NCI-H748 treated with DMSO at 0.1 percent for 48 hours (cell line): ENCODE data around the gene MAPK6.
"Not testable (repeated sequence)": the region's sequence is repeated elsewhere in the genome, so short reads cannot be mapped to it uniquely, and the experiment has no call there.

ENCODE experiments used
- DNase-seq: peaks from one replicate; lab custom pipeline; 2025; lab: John Stamatoyannopoulos, UW

The MAPK6 gene

DNA sequence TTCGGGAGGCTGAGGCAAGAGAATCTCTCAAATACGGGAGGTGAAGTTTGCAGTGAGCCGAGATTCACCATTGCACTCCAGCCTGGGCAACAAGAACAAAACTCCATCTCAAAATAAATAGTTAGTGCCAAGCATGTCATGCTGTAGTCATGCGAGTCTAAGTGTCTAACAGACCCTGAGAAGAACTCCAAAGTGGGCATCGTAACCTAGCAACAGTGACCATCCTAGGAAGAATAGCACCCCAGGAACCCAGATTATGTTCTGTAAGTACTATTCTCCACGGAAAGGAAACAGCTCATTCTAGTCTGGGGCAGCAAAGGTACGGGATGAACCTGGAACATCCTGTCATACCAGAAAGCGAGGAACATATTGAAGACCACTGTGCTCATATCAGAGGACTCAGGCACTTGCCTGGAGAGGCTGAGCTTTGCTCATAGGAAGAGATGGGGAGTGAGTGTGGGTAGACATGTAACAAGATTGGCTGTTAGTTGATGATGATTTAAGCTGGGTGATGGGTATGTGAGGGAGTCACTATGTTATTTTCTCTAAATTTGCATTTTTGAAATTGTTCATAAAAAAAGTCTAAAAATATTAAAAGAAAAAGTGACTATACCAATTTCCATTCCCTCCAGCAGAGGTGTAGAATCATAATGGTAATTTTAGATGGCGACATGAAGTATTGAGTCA is 61.8 kb downstream of the MAPK6 start:
- DNase-seq: no peak

DNA sequence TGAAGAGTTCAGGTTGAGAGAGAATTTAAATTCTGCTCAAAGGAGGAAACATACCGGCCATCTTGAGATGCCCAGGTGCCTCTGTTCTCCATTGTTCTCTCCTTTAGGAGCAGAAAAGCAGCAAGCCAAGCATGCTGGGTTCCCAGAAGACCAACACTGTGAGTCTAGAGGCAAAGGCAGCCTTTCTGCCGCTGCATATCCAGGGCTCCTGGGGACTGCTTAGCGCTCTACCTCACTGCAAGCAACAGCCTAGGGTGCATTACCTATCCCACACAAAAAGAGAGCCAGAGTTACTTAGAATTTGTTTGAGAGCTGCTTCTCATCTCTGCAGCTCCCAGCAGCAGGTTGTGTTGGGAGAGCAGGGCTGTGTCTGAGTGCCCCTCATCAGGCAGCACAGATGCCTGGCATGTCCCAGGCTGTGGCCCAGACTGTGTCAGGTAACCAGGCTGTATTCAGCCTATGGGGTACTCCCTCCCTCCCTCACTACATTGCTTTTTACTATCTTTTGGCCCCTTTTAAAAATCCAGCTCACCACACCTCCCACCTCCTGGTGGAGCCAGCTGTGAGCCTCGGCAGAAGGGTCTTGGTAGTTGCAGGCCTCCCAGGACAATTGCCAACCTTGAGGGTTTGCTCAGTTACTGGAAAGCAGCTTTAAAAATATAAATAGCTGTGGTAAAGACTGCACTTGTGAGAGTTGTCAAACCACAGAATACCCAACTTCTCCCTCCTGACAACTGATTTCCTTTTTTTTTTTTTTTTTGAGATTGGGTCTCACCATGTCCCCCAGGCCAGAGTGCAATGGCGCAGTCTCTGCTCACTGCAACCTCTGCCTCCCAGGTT is 63.4 kb downstream of the MAPK6 start:
- no peak for DNase-seq

DNA sequence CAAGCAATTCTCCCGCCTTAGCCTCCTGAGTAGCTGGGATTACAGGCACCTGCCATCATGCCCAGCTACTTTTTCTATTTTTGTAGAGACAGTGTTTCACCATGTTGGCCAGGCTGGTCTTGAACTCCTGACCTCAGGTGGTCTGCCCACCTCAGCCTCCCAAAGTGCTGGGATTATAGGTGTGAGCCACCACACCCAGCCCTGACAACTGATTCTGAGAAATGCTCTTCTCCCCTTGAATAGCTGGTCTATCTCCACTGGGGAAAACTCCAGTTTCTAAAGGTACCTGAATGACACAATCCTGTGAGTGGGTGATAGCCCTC is 64.0 kb downstream of the MAPK6 start:
- not testable (repeated sequence) for DNase-seq

DNA sequence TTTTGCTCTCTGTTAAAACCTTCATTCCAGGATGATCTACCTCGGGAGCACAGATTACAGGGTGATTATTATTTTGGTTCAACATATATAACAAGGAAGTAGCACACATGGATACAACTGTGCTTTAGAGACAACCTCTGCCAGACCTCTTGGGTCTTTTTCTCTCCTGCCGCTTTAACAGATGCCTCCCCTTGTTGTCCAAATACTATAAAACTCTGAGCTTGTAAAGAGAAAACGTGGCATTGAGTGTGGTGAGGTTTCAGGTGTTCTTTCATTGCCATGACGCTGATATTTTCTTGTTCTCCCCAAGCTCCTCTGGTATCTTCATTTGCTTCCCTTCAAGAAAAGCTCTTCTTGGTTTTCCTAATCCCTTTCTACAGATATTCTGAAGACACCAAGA is 64.6 kb downstream of the MAPK6 start:
- DNase-seq: no peak

DNA sequence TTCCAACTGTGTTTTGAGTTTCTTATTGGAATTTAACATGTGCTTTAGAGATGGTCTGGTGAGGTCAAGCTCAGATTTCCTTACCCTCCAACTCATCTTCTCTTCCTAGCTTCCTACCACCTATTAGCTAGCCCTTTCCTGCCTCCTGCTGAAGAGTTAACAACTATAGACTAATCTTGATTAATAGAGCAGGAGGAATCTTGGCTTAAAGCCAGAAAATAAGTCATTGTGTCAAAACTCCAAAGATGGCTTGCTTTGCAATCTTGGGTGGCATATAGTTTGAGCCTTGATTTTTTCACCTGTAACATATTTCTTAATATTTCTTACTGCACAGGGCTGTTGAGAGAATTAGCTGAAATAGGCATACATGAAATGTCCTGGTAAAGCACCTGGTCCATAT is 66.3 kb downstream of the MAPK6 start:
- DNase-seq: no peak

DNA sequence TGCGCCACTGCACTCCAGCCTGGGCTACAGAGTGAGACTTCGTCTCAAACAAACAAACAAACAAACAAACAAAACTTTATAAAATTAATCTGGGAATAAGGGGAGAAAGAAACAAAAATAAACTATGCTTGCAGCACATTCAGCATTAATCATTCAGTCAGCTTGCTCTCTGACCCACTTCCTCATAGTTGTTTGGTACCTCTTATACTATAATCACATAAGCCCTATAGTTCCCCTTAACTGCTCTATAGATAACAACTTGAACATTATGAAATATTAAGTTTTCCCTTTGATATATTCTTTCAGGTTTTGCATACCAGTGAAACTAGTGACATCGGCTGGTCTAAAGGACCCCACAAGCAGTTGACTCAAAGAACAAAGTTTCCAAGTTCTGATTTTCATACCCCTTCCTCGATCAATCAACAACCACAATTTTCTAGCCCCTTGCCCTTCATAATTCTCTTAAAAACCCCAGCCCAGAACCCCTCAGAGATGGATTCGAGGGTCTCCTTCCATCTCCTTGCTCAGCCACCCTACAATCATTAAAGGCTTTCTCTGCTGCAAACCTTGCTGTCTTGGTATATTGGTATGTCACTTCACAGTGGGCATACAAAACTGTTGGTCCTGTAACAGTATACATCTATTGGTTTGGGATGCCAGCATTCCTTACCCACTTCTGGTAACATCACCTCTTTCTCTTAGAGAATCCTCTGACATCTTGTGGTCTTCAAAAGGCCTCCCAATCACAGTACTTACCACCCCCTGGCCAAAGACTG is 67.2 kb downstream of the MAPK6 start:
- no peak for DNase-seq

DNA sequence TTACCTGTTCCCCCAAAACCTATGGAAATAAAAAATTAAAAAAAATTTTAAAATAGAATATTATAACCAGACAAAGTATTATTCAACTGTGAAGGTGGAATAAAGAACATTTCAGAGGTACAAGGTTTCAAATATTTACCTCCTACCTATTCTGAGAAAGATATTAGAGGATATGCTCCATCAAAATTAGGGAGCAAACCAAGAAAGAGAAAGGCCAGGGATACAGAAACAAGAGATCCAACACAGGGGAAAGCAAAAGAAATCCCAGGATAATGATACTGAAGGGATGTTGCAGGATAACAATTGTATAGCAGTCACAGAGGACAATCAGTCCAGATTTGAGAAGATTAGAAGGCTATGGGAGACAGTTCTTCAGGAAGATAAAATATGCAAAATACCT is 71.2 kb downstream of the MAPK6 start:
- DNase-seq: no peak

DNA sequence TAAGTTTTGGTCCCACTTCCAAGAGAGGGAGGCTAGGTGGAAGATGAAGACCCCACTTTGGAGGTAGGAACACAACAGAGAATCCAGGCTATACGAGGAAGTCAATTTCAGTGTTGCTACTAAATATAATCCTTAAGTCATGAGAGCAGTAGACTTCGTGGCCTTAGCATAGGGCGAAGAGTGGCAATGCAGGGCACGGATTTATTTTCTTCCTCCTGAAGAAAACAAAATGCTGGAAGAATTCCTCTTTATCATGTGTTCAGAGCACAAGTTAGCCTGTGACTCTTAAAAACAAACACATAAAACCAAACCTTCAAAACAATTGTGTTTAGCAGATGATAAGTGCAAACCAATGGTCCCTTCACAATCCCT is 74.1 kb downstream of the MAPK6 start:
- DNase-seq: no peak

DNA sequence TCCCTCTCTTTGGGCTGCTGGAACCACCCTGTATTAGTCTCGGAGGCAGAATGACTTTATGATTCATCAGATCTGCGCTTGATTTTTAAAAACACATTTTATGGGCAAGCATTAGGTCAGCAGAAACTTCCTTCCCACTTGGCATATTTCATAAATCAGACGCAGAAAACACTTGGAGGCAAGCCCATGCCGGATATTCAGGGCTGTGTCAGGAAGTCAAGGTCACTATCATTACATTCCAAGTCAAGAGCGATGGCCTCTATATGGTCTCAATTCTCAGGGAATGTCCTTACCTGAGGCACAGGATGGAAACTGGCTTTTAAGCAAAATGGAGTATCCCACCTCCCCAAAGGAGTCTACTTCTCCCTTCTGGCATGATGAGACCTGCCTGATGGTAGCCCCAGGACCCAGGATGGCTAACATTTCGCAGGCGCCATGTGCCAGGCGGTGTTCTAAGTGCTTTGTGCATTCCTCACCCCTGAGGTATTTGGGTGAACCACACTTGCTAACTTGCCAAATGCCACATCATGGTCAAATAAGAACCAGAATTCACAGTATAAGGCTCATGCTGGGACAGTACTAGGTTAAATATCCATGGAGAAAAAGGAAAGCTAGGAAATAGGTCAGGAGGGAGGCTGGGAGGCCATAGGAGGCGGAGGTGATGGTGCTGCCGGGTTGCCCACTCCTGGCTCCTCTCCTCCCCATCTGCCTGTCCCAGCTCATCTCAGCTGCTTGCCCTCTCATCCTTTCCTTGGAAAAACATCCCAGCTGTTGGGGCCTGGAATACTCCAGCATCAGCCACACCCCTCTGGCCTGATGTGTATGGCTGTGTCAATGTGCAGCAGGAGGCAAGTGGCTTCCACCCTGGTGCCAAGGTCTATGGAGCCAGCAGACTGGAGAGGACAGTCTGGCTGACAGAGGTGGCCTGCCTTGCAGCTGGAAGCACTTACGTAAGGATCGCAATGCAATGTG is 74.8 kb downstream of the MAPK6 start:
- DNase-seq: no peak

DNA sequence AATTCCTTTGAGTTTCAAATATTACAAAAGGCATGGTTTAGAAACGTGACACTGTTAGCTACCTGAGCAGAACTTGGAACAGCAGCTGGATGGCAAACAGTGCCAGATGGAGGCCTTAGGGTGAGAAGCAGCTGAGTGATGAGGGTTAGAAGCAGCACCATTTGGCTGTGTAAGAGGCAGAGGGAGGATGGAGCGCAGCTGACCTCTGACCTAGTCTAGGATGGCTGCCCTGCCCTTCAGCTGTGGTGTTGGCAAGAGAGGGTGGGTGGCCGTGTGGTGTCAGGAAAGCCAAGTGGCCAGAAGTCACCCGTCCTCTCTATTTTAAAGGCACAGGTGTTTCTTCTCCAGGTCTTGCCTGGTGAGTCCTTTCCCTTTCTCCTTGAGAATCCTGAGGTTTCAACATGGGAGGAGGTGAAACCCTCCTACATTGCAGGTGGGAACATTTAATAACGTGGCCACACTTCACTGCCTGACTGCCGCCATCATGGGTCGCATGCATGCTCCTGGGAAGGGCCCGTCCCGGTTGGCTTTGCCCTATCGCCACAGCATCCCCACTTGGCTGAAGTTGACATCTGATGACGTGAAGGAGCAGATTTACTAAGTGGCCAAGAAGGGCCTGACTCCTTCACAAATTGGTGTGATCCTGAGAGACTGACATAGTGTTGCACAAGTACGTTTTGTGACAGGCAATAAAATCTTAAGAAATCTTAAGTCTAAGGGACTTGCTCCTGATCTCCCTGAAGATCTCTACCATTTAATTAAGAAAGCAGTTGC is 76.0 kb downstream of the MAPK6 start:
- no peak for DNase-seq

DNA sequence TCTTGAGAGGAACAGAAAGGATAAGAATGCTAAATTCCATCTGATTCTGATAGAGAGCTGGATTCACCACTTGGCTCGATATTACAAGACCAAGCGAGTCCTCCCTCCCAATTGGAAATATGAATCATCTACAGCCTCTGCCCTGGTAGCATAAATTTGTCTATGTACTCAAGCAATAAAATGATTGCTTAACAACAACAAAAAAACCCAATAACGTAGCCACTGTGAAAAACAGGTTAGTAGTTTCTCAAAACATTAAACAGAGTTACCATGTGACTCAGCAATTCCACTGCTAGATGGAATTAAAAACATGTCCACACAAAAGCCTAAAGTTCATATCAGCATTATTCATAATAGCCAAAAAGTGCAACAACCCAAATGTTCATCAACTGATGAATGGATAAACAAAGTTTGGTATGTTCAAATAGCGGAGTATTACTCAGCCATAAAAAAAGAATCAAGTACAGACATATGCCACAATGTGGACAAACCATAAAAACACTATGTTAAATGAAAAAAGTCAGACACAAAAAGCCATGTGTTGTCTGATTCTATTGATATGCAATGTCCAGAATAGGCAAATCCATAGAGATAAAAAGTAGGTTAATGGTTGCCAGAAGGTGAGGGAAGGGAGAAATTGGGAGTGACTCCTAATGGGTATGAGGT is 76.7 kb downstream of the MAPK6 start:
- DNase-seq: no peak

DNA sequence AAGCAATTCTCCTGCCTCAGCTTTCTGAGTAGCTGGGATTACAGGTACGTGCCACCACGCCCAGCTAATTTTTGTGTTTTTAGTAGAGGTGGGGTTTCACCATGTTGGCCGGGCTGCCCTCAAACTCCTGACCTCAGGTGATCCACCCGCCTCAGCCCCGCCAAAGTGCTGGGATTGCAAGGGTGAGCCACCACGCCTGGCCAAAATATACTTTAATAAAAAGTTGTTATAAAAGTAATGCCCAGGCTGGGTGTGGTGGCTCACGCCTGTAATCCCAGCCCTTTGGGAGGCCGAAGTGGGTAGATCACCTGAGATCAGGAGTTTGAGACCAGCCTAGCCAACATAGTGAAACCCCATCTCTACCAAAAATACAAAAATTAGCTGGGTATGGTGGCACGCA is 77.5 kb downstream of the MAPK6 start:
- not testable (repeated sequence) for DNase-seq

DNA sequence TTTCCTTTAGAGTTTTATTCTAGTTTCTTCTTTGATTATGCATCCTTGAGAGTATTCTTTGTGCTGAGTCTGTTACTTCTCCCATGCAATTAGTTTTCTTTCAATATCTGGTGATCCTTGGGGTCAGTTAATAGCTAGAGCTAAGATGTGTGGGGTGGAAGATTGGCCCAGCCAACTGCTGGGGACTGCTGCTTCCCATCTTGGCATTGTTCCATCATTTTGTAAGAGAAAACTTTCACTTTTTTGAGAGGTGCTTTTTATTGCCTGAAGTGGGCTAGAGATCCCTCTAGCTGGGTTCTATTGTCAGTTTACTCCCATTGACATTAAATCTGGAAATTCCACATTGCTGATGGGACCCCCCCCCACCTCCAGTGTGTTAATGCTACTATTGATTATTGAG is 78.2 kb downstream of the MAPK6 start:
- no peak for DNase-seq

DNA sequence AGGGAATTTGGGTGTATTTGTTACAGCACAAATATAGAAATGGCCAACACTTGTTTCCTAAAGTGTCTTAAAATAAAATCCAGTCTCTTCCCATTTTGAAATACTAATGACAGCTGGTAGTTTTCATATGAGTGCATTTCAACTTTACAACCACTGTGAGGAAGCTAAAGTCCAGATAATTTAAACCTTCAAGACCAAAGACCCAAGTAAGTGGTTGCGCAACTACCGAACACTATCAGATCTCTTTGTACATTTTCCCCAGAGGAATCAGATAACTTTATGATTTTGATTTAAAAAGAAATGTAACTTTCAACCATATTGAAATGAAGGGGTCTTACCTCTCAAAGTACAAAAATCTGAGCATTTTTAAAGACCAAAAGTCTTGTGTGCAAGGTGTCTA is 79.3 kb downstream of the MAPK6 start:
- no peak for DNase-seq

DNA sequence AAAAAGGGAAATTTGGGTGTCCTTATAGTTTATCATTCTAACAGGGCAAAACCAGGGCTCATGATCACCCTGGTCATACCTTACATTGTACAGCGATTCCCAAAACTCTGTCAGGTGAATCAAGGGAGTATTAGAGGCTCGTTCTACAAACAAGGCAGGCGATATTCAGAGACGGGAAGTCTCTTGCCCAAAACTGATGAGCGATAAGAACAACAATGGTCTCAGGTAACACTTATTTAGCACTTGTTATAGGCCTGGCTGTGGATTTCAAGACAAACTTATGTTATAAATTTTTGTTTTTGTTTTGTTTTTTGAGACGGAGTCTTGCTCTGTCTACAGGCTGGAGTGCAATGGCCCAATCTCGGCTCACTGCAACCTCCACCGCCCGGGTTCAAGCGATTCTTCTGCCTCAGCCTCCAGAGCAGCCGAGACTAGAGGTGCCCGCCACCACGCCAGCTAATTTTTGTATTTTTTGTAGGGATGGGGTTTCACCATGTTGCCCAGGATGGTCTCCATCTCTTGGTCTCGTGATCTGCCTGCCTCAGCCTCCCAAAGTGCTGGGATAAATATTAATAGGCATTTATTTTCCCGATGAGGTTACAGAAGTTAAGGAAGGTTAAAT is 80.7 kb downstream of the MAPK6 start:
- DNase-seq: no peak

DNA sequence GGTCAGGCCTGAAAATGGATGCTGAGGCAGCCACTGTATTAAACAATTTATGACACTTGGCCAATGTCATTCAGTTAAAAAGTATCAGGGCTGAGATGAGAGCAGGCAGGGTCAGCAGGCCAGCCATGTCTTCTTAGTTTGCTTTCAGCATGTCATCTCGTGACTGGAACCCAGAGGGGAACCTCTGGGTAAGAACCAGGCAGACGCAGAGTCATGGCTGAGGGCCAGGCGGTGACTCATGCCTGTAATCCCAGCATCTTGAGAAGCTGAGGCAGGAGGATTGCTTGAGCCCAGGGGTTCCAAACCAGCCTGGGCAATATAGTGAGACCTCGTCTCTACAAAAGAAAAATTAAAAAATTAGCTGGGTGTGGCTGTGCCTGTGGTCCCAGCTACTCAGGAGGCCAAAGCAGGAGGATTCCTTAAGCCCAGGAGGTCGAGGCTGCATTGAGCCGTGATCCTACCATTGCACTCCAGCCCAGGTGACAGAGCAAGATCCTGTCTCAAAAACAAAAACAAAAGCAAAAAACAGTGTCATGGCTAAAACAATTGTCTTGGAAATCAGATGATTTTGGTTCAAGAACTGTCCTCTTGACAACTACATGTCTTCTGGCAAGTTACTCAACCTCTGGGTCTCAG is 81.9 kb downstream of the MAPK6 start:
- DNase-seq: no peak

DNA sequence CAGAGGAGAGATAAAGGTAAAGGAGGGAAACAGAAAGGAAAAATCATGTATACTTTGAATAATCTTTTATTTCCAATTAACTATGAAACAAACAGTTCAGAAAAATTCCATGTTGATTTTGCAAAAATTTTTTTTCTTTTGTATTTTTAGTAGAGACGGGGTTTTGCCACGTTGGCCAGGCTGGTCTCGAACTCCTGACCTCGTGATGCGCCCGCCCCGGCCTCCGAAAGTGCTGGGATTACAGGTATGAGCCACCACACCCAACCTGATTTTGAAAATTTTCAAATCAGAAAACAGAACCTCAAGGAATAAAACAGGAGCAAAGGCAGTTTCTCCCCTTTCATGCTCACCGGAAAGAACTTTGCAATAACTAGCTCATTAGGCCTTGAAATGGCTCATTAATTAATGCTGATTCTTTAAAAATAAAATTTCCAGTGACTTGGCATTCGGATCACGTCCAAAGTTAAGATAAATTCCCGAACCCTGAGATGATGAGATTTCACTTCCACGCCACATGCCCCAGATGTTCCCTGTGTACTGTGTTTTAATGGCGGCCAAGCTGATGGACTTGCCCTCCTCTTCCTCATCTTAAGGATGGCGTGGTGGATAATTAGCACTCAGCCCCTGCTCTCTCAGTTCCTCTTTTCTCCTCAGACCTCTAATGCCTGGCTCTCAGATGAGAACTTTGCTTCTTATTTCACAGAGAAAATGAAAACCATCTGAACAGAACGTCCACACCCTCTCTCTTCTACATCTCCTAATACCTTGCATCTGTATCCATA is 82.7 kb downstream of the MAPK6 start:
- DNase-seq: no peak

DNA sequence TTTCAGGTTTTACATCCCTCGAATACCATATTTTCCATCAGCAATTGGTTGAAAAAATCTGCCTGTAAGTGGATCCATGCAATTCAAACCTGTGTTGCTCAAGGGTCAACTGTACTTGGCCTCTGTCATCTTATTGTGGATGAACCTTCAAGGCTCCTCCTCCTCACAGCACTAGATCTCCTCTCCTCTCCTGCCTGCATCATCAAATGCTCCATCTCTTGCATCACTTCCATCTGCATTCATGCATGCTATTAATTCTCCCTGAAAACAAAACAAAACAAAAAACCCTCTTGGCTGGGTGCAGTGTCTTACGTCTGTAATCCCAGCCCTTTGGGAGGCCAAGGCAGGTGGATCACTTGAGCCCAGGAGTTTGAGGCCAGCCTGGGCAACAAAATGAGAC is 83.4 kb downstream of the MAPK6 start:
- DNase-seq: no peak
